Activated T-helper 17 cell treated with anti-CD3 and anti-CD28 coated beads, Interleukin-2, amount 50 U/mL, for 72 hours (primary cell): ENCODE measurements around the gene ERICH6. TPM values are rescaled to one million over a fixed set of nuclear protein-coding genes. Genes with fewer than 3 reads are reported as not detected.

Experiments
- ATAC-seq: fragments of 150-1000 bp; cut with Tn5 transposase; replicated peaks from 2 replicates; pipeline ENCODE4 v1.10.0; 2021; ENCODE audit warnings: mild to moderate bottlenecking, moderate library complexity
- H3K27ac Mint-ChIP-seq: one replicate; pipeline ENCODE4 v1.8.0; 2022; ENCODE audit warnings: mixed read lengths
- H3K27me3 Mint-ChIP-seq: one replicate; pipeline ENCODE4 v1.8.0; 2022; ENCODE audit warnings: mixed read lengths
- H3K36me3 Mint-ChIP-seq: one replicate; pipeline ENCODE4 v1.8.0; 2022; ENCODE audit warnings: low read depth, mild to moderate bottlenecking, mixed read lengths
- H3K4me1 Mint-ChIP-seq: one replicate; pipeline ENCODE4 v1.8.0; 2022; ENCODE audit warnings: mixed read lengths
- H3K4me3 Mint-ChIP-seq: one replicate; pipeline ENCODE4 v1.8.0; 2022; ENCODE audit warnings: mild to moderate bottlenecking, mixed read lengths
- H3K9me3 Mint-ChIP-seq: one replicate; pipeline ENCODE4 v1.8.0; 2022; ENCODE audit warnings: mixed read lengths
- total RNA-seq, 2 donors: library from RNA; stranded (reverse); gene quantifications; one replicate each; pipeline ENCODE4 v1.2.3, GENCODE V29; 2022

ERICH6 gene
- total RNA-seq, 2 donors from 2014 or later, result 0.21 TPM; not detected in 1

GRCh38 chr3:150740733-150741496 lies 37.2 kb upstream of the ERICH6 start:
- Mint-ChIP-seq H3K27me3 (no peaks in the 10 kb centered on the region), H3K9me3 (peaks cover 4% of the 10 kb centered on the region), H3K36me3 (peaks cover 79% of the 10 kb centered on the region), H3K27ac (peak overlapping the region; percentile 100), H3K4me3 (peak overlapping the region; percentile 76), H3K4me1 (peaks cover 69% of the 10 kb centered on the region)
- ATAC-seq, result peak; percentile 32

- Mint-ChIP-seq H3K4me1 (peaks cover 68% of the 10 kb centered on the region), H3K27me3 (no peaks in the 10 kb centered on the region), H3K36me3 (peaks cover 71% of the 10 kb centered on the region), H3K4me3 (peak overlapping the region; percentile 76), H3K27ac (peak overlapping the region; percentile 100), H3K9me3 (peaks cover 4% of the 10 kb centered on the region)
- ATAC-seq, result peak; percentile 52
Observed at GRCh38 chr3:150739877-150740645, 36.3 kb upstream of the ERICH6 start.

GRCh38 chr3:150739200-150739863 lies 35.6 kb upstream of the ERICH6 start:
- ATAC-seq, result peak; percentile 18
- H3K4me1 Mint-ChIP-seq, result peaks cover 62% of the 10 kb centered on the region
- H3K9me3 Mint-ChIP-seq, result peaks cover 4% of the 10 kb centered on the region
- H3K4me3 Mint-ChIP-seq, result peak overlapping the region; percentile 76
- H3K27me3 Mint-ChIP-seq, result no peaks in the 10 kb centered on the region
- H3K27ac Mint-ChIP-seq, result peak overlapping the region; percentile 100
- peaks cover 63% of the 10 kb centered on the region for H3K36me3 Mint-ChIP-seq

- no peak for ATAC-seq
- Mint-ChIP-seq H3K9me3 (peaks cover 4% of the 10 kb centered on the region), H3K4me3 (peak overlapping the region; percentile 76), H3K36me3 (peaks cover 57% of the 10 kb centered on the region), H3K4me1 (peaks cover 56% of the 10 kb centered on the region), H3K27ac (peak overlapping the region; percentile 100), H3K27me3 (no peaks in the 10 kb centered on the region)
Observed at GRCh38 chr3:150738688-150739087, 35.0 kb upstream of the ERICH6 start.

- peak; percentile 78 for ATAC-seq
- Mint-ChIP-seq H3K9me3 (peaks cover 4% of the 10 kb centered on the region), H3K27ac (peak overlapping the region; percentile 100), H3K36me3 (peaks cover 51% of the 10 kb centered on the region), H3K4me1 (peaks cover 54% of the 10 kb centered on the region), H3K27me3 (no peaks in the 10 kb centered on the region), H3K4me3 (peak overlapping the region; percentile 76)
Observed at GRCh38 chr3:150737874-150738679, 34.4 kb upstream of the ERICH6 start.

GRCh38 chr3:150736903-150737832 lies 33.4 kb upstream of the ERICH6 start:
- peak overlapping the region; percentile 100 for H3K27ac Mint-ChIP-seq
- H3K4me3 Mint-ChIP-seq, result peak overlapping the region; percentile 76
- H3K4me1 Mint-ChIP-seq, result peaks cover 45% of the 10 kb centered on the region
- H3K9me3 Mint-ChIP-seq, result peaks cover 4% of the 10 kb centered on the region
- no peaks in the 10 kb centered on the region for H3K27me3 Mint-ChIP-seq
- no peak for ATAC-seq
- H3K36me3 Mint-ChIP-seq, result peaks cover 42% of the 10 kb centered on the region

- peaks cover 37% of the 10 kb centered on the region for H3K4me1 Mint-ChIP-seq
- peaks cover 4% of the 10 kb centered on the region for H3K9me3 Mint-ChIP-seq
- H3K27ac Mint-ChIP-seq, result peak overlapping the region; percentile 21
- ATAC-seq, result no peak
- no peak overlapping the region for H3K4me3 Mint-ChIP-seq
- H3K36me3 Mint-ChIP-seq, result peaks cover 33% of the 10 kb centered on the region
- H3K27me3 Mint-ChIP-seq, result no peaks in the 10 kb centered on the region
Observed at GRCh38 chr3:150736316-150736719, 32.6 kb upstream of the ERICH6 start.

GRCh38 chr3:150734795-150735119 lies 31.0 kb upstream of the ERICH6 start:
- Mint-ChIP-seq H3K4me3 (no peak overlapping the region), H3K4me1 (peaks cover 27% of the 10 kb centered on the region), H3K9me3 (peaks cover 4% of the 10 kb centered on the region), H3K27me3 (no peaks in the 10 kb centered on the region), H3K36me3 (peaks cover 18% of the 10 kb centered on the region), H3K27ac (no peak overlapping the region)
- no peak for ATAC-seq

GRCh38 chr3:150733936-150734794 lies 30.4 kb upstream of the ERICH6 start:
- no peak for ATAC-seq
- Mint-ChIP-seq H3K36me3 (peaks cover 12% of the 10 kb centered on the region), H3K27ac (no peak overlapping the region), H3K9me3 (peaks cover 4% of the 10 kb centered on the region), H3K4me3 (no peak overlapping the region), H3K27me3 (no peaks in the 10 kb centered on the region), H3K4me1 (peaks cover 25% of the 10 kb centered on the region)

GRCh38 chr3:150733373-150733935 lies 29.7 kb upstream of the ERICH6 start:
- ATAC-seq, result no peak
- Mint-ChIP-seq H3K4me3 (no peak overlapping the region), H3K27ac (no peak overlapping the region), H3K4me1 (peaks cover 23% of the 10 kb centered on the region), H3K27me3 (no peaks in the 10 kb centered on the region), H3K36me3 (peaks cover 10% of the 10 kb centered on the region), H3K9me3 (peaks cover 4% of the 10 kb centered on the region)

GRCh38 chr3:150729682-150730360 lies 26.1 kb upstream of the ERICH6 start:
- no peak for ATAC-seq
- Mint-ChIP-seq H3K4me1 (peaks cover 9% of the 10 kb centered on the region), H3K4me3 (no peak overlapping the region), H3K27ac (no peak overlapping the region), H3K27me3 (no peaks in the 10 kb centered on the region), H3K36me3 (no peaks in the 10 kb centered on the region), H3K9me3 (no peaks in the 10 kb centered on the region)
